Measurements from ENCODE around the gene CNTNAP5.

CNTNAP5 gene

DNA sequence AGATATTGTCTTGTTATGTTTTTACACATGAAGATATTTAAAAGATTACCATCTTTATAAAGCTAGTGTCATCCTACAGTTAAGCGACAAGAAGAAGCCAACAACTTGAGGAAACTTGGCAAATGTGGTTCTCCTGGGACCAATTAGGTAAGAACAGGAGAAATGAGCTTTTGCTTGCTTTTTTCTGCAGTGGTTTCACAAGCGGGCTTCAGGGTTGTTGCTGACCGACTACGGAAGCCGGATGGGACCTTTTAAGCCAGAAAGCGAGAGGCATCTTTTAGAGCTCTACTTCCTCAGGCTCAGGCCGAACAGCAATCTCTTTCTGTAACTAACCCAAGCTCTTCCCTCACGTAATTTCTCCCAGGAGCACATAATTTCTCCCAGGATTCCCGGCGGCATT, 256.5 kb downstream of the CNTNAP5 start:
- no peak for DNase-seq

DNA sequence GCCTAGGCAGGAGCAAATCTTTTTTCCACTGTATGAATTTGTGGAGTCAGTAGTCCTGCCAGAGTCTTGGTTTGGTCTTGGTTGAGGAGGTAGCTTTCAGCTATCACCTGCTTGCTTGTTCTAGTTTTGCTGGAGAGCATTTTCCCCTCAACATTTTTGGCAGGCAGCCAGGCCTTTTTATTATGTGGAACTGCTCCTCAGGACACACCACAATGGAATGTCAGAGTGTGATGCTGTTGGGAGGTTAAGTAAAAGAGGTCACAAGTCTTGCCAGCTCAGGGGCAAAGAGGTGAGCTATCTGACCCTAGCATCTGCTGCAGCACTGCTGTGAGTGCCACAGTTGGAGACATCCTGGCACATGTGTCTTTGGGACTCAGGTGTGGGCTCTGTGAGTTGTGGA, 258.0 kb downstream of the CNTNAP5 start:
- no peak for DNase-seq

DNA sequence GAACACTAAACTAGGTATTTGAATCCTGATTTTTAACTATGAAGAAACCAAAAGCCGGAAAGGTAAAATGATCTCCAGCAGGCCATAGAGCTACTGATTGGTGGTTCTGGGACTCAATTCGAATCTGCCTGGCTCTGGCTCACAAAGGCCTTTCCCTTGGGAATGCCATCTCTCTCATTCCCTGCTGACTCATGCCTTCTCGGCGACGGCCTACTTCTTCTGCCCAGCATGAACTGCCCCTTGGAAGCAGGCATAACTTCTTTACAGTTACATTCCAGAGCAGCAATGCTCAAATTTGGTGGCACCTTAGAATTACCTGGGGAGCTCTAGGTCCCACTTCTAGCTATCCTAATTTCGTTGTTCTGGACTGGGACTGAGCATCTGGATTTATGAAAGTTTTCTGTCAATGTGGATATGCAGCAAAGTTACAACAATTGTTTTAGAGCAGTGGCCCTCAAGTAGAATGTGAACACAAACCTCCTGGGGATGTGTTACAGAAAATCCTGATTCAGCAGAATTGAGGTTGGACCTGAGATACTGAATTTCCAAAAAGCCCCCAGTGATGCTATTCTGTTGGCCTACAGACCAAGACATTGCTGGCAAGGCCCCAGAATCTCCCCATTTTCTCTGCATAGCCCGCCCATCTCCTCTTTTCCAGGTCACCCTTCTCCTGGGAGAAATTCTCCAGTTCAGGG, 261.1 kb downstream of the CNTNAP5 start:
- DNase-seq: no peak

DNA sequence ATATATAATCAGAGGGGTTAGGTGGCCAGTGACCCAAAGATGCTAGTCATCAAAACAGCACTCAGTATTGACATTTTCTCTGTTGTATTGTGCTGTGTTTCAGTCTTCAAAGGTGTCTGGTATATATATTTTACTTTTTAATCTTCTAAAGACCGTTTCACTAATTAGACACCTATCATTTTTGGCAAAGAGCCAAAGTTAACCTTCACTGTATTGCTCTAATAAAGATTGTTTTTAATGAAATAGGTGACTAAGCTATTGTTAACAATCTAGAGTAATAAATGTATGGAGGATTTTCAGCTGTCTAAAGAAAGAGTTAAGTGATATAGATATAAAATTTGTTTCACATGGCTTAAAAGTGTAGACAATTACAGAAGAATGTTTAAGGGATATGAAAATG, 264.0 kb downstream of the CNTNAP5 start:
- DNase-seq: no peak

DNA sequence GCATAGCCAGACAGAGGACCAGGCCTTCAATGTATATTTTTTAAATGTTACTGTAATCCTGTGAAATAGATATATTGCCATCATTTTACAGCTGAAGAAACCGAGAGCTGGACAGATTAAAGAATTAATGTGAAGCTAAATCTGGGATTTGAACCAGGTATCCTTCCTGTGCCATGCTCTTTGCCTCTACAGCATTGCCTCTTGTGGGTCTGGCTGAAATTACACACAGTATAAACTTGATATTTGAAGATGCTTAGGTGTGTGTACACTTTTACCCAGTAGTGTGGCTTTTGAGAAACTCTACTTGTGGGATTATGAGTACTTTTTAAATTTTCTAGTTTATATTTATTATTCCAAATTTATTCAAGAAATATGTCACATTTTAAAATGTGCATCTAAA, 264.5 kb downstream of the CNTNAP5 start:
- DNase-seq: no peak

DNA sequence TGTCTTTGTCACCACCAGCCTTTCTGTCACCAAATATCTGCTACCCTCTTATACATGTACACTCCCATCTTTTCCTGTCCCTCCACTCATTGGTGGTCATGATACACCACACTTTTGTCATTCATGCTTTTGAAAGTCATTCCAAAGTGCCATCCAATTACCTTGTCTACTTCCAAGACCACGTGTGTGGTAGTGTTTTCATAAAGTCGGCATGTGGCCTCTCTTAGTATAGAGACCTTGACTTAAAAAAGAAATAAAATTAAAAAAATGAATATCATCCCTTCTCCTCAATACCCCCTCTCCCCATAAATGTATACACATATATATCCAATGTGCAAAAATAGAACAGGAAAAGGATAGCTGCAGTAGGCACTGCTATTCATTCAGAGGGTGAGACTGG, 271.4 kb downstream of the CNTNAP5 start:
- no peak for DNase-seq

DNA sequence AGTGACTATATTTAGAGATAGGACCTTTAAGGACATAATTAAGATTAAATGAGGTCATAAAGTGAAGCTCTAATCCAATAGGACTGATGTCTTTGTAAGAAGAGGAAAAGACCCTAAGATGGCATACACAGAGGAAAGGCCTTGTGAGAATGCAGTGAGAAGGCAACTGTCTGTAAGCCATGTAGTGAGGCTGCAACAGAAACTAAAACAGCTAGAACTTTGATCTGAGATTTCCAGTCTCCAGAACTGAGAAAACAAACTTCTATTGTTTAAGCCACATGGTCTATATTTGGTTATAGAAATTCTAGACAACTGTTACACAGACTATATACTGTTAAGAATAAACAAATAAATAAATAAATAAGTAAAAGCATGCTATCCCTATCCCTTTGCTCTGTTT, 276.8 kb downstream of the CNTNAP5 start:
- no peak for DNase-seq

DNA sequence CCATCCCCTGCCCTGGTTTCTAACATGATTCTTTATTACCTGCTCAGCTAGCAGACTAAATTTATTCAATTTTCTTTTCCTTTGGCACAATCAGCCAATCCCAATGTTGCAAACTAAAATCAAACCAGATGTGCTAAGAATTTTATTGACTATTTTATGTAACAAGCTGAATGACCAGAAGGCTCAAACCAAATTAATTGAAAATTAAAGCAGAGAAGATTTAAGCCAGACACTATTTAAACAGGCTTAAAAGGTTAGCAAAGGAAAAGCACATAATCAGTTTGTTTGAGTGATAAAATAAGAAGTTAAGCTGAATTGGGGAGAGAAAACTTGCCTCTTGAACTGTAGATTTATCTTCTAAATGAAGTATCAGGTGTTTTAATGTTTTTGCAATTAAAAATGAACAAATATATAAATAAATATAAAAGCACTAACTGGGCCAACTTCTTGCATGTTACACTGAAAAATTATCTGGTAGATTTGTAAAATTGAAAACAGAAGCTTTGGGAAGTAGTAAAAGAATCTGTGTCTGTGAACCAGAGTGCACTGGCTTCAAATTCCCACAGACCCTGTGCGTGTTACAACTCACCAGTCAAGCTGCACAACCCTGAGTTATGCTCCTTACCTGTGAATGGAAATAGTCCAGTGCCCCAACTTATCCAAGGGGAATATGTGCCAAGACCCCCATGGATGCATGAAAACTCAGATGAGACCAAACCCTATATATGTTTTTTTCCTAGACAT, 283.4 kb downstream of the CNTNAP5 start:
- no peak for DNase-seq

DNA sequence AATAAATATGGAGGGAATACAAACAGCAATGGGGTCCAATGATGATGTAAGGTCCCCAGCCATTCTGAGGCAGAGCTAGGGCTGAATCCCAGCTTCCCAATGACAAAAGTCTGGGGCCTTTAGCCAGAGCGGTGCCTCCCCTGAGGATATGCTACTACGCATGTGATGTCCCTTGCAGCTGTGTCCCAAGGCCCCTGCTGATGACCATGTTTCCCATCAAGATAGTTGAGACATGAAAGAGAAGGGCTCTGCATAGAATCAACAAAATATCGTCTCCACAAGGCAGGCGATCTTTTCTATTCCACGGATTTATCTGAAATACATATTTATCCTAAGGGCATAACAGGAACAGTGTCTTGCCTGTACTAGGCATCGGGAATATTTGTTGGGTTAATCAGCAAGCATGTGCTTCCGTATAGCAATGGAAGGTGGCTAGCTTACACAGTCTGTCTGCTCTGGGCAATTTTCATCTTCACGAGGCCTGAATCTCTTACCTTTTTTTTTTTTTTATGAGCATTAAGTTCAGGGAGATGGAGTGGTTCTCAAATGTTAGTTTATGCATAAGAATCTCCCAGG, 284.6 kb downstream of the CNTNAP5 start:
- no peak for DNase-seq

DNA sequence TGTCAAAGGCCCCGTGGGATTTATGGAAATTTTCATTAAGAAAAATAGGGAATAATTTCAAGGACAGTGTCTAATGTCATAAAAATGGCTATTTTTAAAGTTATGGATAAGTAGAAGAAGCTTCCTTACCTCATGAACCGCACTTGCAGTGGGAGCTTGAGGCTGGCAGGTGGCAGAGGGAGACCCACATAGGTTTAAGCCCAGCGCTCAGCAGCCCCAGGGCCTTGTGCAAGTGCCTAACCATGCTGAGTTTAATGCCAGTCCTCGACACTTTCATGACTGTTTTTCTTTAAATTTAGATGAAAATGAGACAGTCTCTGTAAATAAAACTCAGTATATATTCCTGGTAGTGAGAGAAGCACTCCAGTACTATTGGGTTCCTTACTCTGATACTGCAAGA, 285.6 kb downstream of the CNTNAP5 start:
- no peak for DNase-seq

DNA sequence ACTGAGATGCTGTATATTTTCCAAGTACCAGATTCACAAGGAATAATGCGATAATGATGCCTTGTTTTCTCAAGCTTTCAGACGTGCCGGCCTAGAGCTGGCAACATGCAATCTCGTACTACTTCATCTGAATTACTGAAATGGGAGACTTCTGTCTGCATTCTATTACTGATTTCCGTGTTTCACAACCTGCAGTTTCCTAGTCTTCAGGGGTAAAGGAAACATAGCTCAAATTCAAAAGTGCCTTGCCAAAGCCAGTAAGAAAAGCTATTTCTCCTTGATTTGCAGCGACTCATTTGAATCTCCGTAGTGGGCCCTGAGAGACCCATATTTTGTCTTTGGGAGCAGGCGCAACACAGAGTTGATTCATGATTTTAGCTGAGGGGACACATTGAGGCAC, 289.0 kb downstream of the CNTNAP5 start:
- no peak for DNase-seq

DNA sequence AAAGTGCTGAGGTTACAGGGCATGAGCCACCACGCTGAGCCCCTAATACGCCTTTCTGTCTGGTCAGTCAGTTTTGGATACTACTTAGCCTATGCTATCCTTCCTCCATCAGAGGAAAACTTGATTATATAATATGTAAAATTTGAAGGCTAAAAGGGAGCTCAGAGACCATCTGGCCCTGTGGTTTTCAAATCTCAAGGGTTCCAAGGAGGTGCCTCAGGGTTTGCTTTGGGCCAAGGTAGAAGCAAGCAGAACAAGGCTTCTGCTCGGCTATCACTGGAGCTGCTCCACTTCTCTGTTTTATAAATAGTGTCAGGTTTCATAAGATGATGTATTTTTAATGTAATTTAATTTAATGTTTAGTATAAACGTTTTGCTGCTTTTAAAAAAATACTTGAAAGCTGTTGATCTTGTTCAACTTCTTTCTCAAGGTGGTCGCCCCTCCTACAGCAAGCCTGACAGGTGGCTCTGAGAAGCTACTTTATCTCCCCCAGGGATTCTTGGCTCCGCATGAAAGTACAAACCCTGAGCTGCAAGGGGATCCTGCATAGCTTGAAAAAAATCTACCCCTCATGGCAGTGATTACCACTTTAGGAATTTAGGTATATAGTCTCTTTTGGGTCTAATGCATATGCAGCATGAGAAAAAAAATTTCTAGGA, 290.3 kb downstream of the CNTNAP5 start:
- no peak for DNase-seq

DNA sequence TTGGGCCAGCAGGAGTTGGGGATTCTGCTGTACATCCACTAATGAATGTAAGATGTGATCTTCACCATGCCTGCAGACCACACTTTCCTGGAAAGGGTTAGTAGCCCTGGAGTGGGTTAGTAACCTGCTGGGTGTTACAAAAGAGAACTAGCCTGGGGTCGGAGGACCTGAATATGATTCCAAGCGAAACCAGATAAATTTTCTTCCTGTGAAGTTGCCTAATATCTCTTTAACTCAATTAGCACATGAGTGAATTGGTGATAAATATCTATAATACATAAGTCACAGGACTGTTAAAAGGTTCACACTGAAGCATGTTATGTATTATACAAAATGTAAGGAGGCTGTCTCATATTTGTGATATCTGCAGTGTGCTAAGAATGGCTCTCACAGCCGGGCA, 291.0 kb downstream of the CNTNAP5 start:
- DNase-seq: no peak

DNA sequence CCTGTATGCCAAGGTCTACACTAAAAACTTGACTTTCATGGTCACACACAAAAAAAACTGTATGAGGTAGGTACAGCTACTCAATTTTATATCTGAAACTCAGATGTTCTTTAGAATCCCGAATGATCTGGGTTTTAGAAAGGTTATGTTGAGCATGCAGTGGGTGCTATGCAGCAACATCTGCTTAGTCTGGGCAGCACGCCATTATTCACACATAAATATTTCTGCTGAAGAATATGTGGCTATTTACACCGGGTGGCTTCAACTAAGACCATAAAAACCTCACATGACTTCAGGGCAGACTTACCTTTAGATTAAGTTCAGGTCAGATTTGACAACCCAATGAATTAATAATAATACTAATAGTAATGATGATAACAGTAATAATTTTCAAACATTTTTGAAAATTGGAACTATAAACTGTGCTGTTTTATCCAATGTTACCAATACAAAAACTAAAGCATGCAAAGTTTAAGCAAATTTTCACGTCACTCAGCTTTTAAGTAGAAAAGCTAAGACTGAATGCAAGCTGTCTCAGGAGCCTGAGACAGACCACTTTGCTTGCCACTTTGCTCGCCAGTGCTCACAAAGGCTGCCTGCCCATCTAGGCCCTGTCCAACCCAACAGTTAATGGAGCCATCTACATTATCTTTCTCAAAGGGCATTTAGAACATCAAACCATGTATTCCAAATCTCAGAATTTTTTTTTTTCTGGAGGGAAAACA, 292.0 kb downstream of the CNTNAP5 start:
- DNase-seq: no peak

DNA sequence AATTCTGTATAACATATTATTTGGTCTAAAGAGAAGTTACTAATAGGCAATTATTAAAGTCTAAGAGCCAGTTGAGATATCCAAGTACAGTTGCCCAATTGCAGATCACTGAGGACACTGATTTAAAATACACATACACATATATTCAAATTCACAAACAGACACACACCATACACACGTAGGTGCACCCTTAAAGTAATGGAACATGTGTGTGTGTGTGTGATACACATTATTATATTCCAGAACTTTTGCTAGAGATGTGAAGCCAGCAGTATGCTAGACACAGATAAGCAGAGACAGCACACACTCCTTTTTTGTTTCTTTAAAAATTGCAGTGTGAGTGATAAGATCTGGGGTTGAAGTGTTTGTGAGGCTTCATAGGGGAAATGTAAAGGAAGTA, 292.5 kb downstream of the CNTNAP5 start:
- no peak for DNase-seq

DNA sequence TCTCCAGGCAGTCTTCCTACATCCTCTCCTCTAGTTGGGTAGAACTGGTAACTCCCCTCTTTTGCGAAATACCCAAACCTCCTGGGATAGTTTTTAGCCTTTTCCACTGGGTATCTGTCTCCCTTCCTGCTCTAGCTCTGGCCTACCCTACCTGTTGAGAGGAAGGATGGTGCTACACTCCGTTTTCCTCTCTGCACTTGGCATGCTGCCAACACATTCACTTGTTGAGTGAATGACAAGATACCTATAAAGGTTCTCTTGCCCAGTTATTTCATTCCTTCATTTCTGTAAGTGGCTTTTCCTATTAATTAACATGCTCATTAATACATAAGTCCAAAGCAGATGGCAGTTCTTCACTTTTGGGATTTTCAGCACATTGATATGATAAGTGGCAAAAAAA, 293.8 kb downstream of the CNTNAP5 start:
- no peak for DNase-seq

DNA sequence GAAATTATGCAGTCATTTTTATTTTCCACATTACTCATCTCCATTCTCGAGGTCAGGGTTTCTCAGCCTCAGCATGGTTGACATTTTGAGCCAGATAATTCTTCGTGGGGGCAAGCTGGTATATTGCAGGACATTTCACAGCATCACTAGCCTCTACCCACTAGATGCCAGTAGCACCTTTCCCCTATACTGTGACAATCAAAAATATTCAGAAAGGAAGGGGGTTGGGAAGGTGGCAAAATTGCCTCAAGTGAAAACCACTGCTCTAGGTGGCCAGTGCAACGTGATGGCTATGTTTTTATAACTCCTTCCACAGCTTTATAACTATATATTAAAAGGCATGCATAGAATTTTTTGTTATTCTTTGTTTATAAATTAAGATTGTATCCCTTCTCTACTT, 294.5 kb downstream of the CNTNAP5 start:
- no peak for DNase-seq

DNA sequence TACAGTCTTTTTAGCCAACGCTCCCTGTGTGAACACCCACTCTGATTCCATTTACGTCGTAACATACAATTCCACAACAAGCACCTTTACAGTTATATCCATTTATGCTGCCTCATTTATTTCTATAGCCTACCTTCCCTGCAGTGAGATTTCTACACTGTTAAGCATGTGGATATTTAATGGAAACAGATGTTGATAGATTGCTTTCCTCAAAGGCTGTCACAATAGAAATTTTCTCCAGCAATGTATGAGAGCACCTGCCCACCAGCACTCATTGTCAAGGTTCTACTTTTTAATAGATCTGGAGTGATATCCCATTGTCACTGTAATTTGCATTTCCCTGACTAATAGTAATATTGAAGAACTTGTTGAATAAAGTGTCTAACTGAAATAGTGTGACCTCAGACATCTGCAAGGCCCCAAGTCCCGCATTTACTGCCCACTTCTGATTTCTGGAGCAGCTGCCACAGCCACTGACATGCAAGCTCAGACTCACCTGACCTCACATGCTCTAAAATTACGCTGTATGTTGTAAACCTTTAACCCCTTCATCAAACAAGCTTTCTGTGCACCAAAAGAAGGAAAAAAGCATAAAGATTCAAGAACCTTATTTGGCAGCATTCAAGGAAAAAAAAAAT, 295.1 kb downstream of the CNTNAP5 start:
- no peak for DNase-seq

DNA sequence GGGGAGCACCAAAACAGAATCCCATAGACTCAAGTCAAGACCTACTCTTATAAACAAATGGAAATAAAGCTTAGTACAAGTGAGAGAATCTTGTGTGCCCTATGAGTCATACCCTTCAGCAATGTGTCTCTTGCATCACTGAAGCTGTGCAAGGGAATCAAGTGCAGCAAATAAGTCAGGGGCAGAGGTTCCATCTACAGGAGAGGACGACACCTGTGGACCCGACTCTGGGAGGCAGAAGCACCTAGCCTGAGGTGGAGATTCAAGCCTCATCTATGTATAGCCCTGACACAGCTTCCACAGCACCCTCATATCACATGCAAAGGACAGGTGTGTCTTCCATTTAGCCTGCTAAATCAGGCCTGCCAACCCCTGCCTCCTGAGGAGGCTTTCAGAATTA, 298.2 kb downstream of the CNTNAP5 start:
- DNase-seq: no peak

DNA sequence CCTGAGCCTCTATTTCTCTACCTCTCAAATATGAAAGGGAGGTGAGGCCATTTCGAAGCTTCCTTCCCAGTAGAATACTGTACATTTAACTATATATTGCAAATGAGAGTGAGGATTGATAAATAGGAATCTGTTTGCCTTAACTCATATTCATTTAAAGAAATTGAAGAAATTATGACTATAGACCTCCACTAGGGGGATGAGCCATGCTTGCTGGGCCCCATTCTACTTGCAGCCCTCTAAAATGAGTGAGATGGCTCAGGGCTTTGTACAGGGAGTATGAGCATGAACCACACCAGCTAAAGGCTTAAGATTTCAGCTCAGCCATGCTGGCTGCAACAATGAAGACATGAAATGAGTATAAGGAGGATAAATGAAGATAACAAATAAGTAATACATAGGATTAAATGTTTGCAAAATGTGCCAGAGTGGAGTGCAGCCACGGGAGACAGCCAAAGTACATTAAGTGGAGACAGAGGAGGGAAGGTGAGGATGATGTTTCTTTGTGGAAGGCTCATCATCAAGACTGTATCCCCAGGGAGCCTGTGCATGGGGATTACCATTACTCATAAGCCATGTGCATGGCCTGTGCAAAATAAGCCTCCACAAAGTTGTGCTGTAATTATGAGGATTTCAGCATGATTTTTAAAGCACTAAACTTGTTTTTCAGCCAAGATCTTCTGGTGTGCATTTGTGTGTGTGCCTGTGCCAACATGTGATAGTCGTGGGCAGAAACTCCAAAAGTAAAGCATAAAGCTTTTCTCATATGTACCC, 300.8 kb downstream of the CNTNAP5 start:
- no peak for DNase-seq

DNA sequence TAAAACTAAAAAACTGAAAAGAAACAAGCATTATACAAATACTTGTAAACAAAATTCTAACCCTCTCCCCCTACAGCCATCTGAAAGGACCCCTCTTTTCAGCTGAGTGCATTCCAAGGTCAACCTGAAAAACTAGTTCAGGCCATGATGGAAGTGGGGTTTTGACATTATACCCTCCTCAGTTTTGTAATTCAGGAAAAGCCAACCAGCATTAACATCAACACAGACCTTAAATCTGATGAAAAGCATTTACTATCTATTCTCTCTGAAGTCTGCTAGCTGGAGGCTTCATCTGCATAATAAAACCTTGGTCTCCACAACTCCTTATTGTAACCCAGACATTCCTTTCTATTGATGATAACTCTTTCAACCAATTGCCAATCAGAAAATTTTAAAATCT, 302.2 kb downstream of the CNTNAP5 start:
- DNase-seq: no peak

DNA sequence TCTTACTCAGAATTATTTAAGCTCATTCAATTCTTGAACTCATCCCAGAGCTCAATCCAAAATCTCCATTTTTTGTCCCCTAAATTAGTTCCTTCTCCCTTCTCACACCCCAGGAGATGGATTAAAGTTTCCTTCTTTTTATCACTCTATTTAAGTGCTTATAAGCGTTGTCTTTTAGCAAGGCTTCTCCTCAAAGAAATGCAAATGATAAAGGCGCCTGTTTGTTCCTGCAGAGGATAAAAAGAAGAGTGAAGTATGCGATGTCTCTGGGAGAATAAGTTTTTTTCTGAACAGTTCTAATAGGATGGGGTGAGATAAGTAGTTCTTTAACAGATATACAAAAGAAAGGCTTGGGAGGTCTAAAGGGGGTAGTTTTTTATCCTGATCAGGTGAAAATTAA, 303.3 kb downstream of the CNTNAP5 start:
- no peak for DNase-seq

Data from hippocampal formation (tissue), 2 donors.